Esophagus muscularis mucosa (tissue), 2 donors: ENCODE data around the gene ADGRG6.

Source experiments
- POLR2A ChIP-seq: fragments of 450-650 bp; IDR thresholded peaks from one replicate; pipeline ENCODE4 v1.6.1; 2017; ENCODE audit warnings: antibody characterized with exemption, moderate library complexity, mild to moderate bottlenecking, low read depth
- POLR2AphosphoS5 ChIP-seq, 2 donors: sonication (generic); formaldehyde crosslinking; IDR thresholded peaks; one replicate each; pipeline ENCODE4 v1.6.1; 2017; ENCODE audit warnings: antibody characterized with exemption in 2 of 2

GRCh38 chr6:142408409-142408808 is 106.6 kb downstream of the ADGRG6 start:
- no peak for TF ChIP-seq POLR2A
- TF ChIP-seq POLR2AphosphoS5 (IDR thresholded peaks at IDR 0.05) = no peak
